Neuronal stem cell (in vitro differentiated cells): Measurements from ENCODE around the gene ESPN.

ENCODE experiments used
- DNase-seq: peaks from one replicate; pipeline ENCODE4 v3.0.0-alpha.2; 2013; ENCODE audit warnings: low spot score
- H2AFZ ChIP-seq: one replicate; pipeline ENCODE4 v1.6.1; 2013; ENCODE audit warnings: mild to moderate bottlenecking, low read length, inconsistent platforms
- H2AK5ac ChIP-seq: 2 replicates; pipeline ENCODE4 v1.6.1; 2013; ENCODE audit warnings: low read depth, mild to moderate bottlenecking, inconsistent platforms, low read length, moderate library complexity, mixed read lengths
- H2BK120ac ChIP-seq: 2 replicates; pipeline ENCODE4 v1.6.1; 2013; ENCODE audit warnings: low read depth, mild to moderate bottlenecking, inconsistent platforms, low read length, moderate library complexity, mixed read lengths
- H2BK12ac ChIP-seq: one replicate; pipeline ENCODE4 v1.6.1; 2013; ENCODE audit warnings: low read length, inconsistent platforms
- H2BK15ac ChIP-seq: 2 replicates; pipeline ENCODE4 v1.6.1; 2013; ENCODE audit warnings: mild to moderate bottlenecking, low read length, inconsistent platforms, mixed read lengths
- H2BK5ac ChIP-seq: one replicate; pipeline ENCODE4 v1.6.1; 2013; ENCODE audit warnings: inconsistent platforms, mild to moderate bottlenecking, low read length, moderate library complexity
- H3K14ac ChIP-seq: one replicate; pipeline ENCODE4 v1.6.1; 2013; ENCODE audit warnings: low read length, inconsistent platforms
- H3K18ac ChIP-seq: 2 replicates; pipeline ENCODE4 v1.6.1; 2013; ENCODE audit warnings: low read length, inconsistent platforms
- H3K23ac ChIP-seq: 2 replicates; pipeline ENCODE4 v1.6.1; 2013; ENCODE audit warnings: low read depth, mild to moderate bottlenecking, mixed read lengths, low read length, inconsistent platforms; ENCODE audit not compliant: poor library complexity
- H3K27ac ChIP-seq: replicated peaks from 3 replicates; pipeline ENCODE4 v1.5.1; 2013; ENCODE audit warnings: low read length, inconsistent platforms
- H3K27me3 ChIP-seq, 3 experiments: 2 replicates each; pipeline ENCODE4 v1.6.1; 2013; ENCODE audit warnings: low read length in 3 of 3, mild to moderate bottlenecking in 2 of 3, inconsistent platforms in 1 of 3, low read depth in 1 of 3, mixed read lengths in 1 of 3, moderate library complexity in 1 of 3; ENCODE audit not compliant: control insufficient read depth in 3 of 3, insufficient read depth in 3 of 3
- H3K36me3 ChIP-seq, 2 donors: replicated peaks in 1 of 2; 2 replicates each; pipeline ENCODE4 v1.6.1; 2013; ENCODE audit warnings: low read length in 2 of 2; ENCODE audit not compliant: control insufficient read depth in 2 of 2, insufficient read depth in 2 of 2
- H3K4ac ChIP-seq: 2 replicates; pipeline ENCODE4 v1.6.1; 2013; ENCODE audit warnings: inconsistent platforms, mild to moderate bottlenecking, low read length, moderate library complexity
- H3K4me1 ChIP-seq, 2 donors: 1 replicate in 1 of 2; 2 replicates in 1 of 2; pipeline ENCODE4 v1.6.1; 2013; ENCODE audit warnings: low read length in 2 of 2, low read depth in 1 of 2; ENCODE audit not compliant: control insufficient read depth in 2 of 2, insufficient read depth in 1 of 2
- H3K4me2 ChIP-seq: one replicate; pipeline ENCODE4 v1.6.1; 2013; ENCODE audit warnings: mild to moderate bottlenecking, low read length, inconsistent platforms; ENCODE audit not compliant: insufficient read depth, poor library complexity, severe bottlenecking
- H3K4me3 ChIP-seq, 2 donors: 2 replicates each; pipeline ENCODE4 v1.5.1; 2013; ENCODE audit warnings: low read length in 2 of 2, mild to moderate bottlenecking in 2 of 2, inconsistent platforms in 1 of 2, moderate library complexity in 1 of 2
- H3K79me1 ChIP-seq: one replicate; pipeline ENCODE4 v1.6.1; 2013; ENCODE audit warnings: low read depth, mild to moderate bottlenecking, inconsistent platforms, low read length, moderate library complexity
- H3K9ac ChIP-seq: one replicate; pipeline ENCODE4 v1.6.1; 2013; ENCODE audit warnings: mild to moderate bottlenecking, low read depth, low read length, inconsistent platforms; ENCODE audit not compliant: poor library complexity
- H3K9me3 ChIP-seq, 2 donors: replicated peaks in 1 of 2; 2 replicates each; pipeline versions ENCODE3 to v1.6.1; 2013; ENCODE audit warnings: low read length in 2 of 2, mild to moderate bottlenecking in 2 of 2, inconsistent platforms in 1 of 2, low read depth in 1 of 2, mixed read lengths in 1 of 2, moderate library complexity in 1 of 2; ENCODE audit not compliant: control insufficient read depth in 2 of 2, insufficient read depth in 1 of 2
- H4K8ac ChIP-seq: one replicate; pipeline ENCODE4 v1.6.1; 2013; ENCODE audit warnings: low read depth, mild to moderate bottlenecking, inconsistent platforms, low read length, moderate library complexity
- H4K91ac ChIP-seq: one replicate; pipeline ENCODE4 v1.6.1; 2013; ENCODE audit warnings: low read length, low read depth, mild to moderate bottlenecking, inconsistent platforms; ENCODE audit not compliant: poor library complexity
- WGBS, 2 donors: extraction: QIAGEN DNeasy Blood & Tissue Kit; methylation state at CpG; one replicate each; pipeline ENCODE4 v1.1.7; 2013; ENCODE audit warnings: missing lambda C conversion rate in 2 of 2, mixed read lengths in 1 of 2; ENCODE audit not compliant: insufficient read length in 2 of 2, insufficient replicate concordance in 1 of 2; ENCODE audit errors: extremely low coverage in 2 of 2; 5-methylcytosine and 5-hydroxymethylcytosine counted together

Gene ESPN

DNA sequence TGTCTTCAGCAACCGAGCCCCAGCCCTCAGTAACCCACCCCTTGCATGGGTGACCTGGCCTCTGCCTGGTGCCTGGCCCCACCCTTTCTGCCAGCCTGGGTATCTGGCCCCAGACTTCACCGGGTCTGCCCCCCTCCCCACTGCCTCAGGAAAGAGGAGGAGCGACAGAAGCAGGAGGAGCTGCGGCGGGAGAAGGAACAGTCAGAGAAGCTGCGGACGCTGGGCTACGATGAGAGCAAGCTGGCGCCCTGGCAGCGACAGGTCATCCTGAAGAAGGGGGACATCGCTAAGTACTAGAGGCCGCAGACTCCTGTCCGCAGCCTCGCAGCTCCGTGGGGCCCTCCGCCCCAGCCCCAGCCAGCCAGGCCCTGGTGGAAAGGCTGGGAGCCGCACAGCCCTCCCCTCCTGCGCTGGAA is 35.3 kb downstream of the ESPN start:
- Histone ChIP-seq H3K4me2 (no peak overlapping the region), H2BK120ac (no peak overlapping the region), H2BK12ac (no peak overlapping the region), H2AFZ (peak overlapping the region; percentile 6), H3K14ac (no peak overlapping the region), H3K79me1 (peaks cover 5% of the 10 kb centered on the region), H3K4me1 (no peaks in the 10 kb centered on the region), H3K36me3 (peaks cover 10 to 28% of the 10 kb centered on the region in 2 donors), H3K23ac (peak overlapping the region; percentile 89), H2AK5ac (peak overlapping the region; percentile 81), H2BK5ac (peak overlapping the region; percentile 53), H3K27ac (no peak overlapping the region), H2BK15ac (peak overlapping the region; percentile 64), H3K18ac (peak overlapping the region; percentile 83), H3K4me3 (no peak overlapping the region), H4K8ac (no peak overlapping the region), H3K27me3 (peaks cover 0 to 10% (median 0%) of the 10 kb centered on the region in 3 experiments), H3K9ac (peak overlapping the region; percentile 21), H4K91ac (no peak overlapping the region), H3K9me3 (peaks cover 0 to 3% of the 10 kb centered on the region in 2 donors), H3K4ac (no peak overlapping the region)
- no peak for DNase-seq
- no CpG with 5 or more reads among the region's 18 CpGs for WGBS, 2 donors

DNA sequence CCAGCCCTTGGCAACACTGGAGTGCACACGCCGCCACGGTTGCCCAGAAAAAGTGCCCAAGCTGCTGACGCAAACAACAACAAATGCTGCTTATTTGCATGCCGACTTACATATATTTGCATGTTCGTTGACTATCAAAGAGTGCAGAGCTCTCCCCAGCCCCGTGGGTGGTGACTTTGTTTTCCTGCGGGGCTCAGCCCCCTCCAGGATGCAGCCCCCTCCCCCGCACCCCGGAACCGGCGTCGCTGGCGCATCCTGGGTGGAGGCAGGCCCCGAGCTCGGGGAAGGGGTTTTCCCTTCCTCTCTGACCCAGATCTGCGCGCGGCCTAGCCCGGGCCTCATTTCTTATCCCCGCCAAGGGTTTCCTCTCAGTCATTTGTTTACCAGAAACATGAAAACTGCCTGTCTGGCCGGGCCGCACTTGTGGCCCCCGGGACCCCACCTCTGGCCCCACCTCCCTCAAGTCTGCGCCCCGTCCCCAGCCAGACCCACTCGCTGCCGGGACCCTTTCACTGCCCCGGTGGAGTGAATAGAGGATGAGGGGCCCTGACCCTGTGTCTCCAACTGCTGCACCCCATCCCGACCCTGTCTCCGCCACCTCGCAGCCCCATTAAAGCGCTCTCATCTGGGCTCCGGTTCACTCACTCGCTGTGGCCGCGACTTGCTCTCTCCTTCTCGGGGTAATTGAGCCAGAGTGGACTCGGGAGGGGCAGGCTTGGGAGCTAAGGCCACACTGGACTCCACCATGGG is 35.9 kb downstream of the ESPN start:
- no peak overlapping the region for H3K14ac ChIP-seq
- no peak overlapping the region for H2BK120ac ChIP-seq
- H2AFZ ChIP-seq = no peak overlapping the region
- peak overlapping the region; percentile 91 for H3K23ac ChIP-seq
- peaks cover 10 to 28% of the 10 kb centered on the region in 2 donors for H3K36me3 ChIP-seq
- H3K9ac ChIP-seq = no peak overlapping the region
- H2BK5ac ChIP-seq = peak overlapping the region; percentile 75
- H3K18ac ChIP-seq = peak overlapping the region; percentile 64
- no peak for DNase-seq
- peak overlapping the region; percentile 64 for H2BK15ac ChIP-seq
- peaks cover 5% of the 10 kb centered on the region for H3K79me1 ChIP-seq
- no peak overlapping the region for H4K91ac ChIP-seq
- H3K4me1 ChIP-seq = no peaks in the 10 kb centered on the region
- no peak overlapping the region for H4K8ac ChIP-seq
- H3K4me2 ChIP-seq = no peak overlapping the region
- peaks cover 0 to 3% of the 10 kb centered on the region in 2 donors for H3K9me3 ChIP-seq
- no CpG with 5 or more reads among the region's 39 CpGs for WGBS, 2 donors
- peak overlapping the region; percentile 81 for H2AK5ac ChIP-seq
- no peak overlapping the region for H3K4ac ChIP-seq
- no peak overlapping the region for H3K27ac ChIP-seq
- H2BK12ac ChIP-seq = no peak overlapping the region
- H3K4me3 ChIP-seq = no peak overlapping the region
- H3K27me3 ChIP-seq = peaks cover 0 to 5% (median 0%) of the 10 kb centered on the region in 3 experiments

DNA sequence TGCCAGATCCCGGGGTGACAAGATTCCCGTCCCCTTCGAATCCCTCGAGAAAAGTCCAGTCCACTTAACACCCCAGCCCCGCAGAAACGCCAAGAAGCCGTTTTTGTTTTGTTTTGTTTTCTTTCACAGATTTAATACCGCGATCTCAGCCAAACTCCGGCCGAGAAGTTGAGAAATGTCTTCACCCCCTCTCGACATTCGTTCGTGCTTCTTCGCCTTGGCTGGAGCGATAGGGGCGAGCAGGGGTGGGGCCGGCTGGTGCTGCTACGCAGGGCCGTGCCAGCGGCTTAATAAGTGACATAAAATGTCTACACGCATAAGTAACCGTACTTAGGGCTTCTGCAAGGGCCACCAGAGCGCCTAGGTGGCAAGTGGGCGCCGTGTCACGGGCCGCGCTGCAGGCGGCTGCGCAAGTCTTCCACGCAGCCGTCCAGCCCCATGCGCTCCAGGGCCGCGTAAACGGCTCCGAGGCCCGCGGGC is 36.5 kb downstream of the ESPN start:
- Histone ChIP-seq H3K18ac (peak overlapping the region; percentile 38), H4K8ac (no peak overlapping the region), H3K4me1 (no peaks in the 10 kb centered on the region), H3K27me3 (peaks cover 0 to 7% (median 0%) of the 10 kb centered on the region in 3 experiments), H3K4ac (no peak overlapping the region), H3K4me3 (no peak overlapping the region), H2AK5ac (no peak overlapping the region), H2AFZ (no peak overlapping the region), H3K9ac (no peak overlapping the region), H3K14ac (no peak overlapping the region), H3K9me3 (peaks cover 0 to 3% of the 10 kb centered on the region in 2 donors), H3K27ac (no peak overlapping the region), H3K4me2 (no peak overlapping the region), H3K36me3 (peaks cover 10 to 28% of the 10 kb centered on the region in 2 donors), H2BK12ac (no peak overlapping the region), H3K79me1 (peaks cover 5% of the 10 kb centered on the region), H2BK120ac (no peak overlapping the region), H3K23ac (peak overlapping the region; percentile 91), H2BK15ac (no peak overlapping the region), H2BK5ac (peak overlapping the region; percentile 75), H4K91ac (no peak overlapping the region)
- no CpG with 5 or more reads among the region's 40 CpGs for WGBS, 2 donors
- no peak for DNase-seq
